ENCODE data around the gene CCDC27. TPM values are rescaled to one million over a fixed set of nuclear protein-coding genes. Genes with fewer than 3 reads are reported as not detected.

Gene CCDC27
- total RNA-seq, 1 experiment from 2014 or later = not detected

DNA sequence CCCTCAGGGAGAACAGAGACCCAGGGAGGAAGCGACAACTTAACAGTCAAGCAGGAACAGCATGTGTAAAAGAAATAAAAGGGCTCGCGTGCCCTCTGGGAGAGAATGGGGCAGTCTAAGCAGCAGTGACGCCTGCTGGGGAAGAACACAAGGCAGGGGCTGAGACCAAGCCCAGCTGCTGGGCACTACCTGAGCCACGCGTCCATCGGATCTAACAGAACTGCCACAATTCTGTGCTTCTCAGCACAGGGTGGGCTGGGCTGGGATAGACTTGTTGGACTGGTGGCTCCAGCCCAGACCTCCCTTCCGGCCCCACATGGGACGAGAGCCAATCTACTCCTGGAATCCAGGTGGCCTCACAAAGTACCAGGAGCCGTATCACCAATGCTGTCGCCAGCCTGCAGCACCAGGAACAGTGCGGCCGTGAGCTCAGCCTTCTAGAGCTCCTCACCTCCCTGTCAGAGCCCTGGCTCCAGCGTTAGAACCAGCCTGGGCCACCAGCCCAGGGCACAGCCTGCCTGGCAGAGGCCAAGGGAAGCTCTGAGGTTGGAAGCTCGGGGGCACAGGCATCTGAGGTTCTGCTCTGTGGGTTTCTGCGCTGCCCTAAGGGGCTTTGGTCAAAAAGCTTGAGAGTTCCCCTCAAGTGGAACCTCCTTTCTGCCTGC, 36.6 kb downstream of the CCDC27 start:
- Histone ChIP-seq H3K9ac (ENCODE audit: low read length) (no peak overlapping the region), H3K4me1 (ENCODE audit: control insufficient read depth in 1 of 2, insufficient read depth in 2 of 2, low read length in 2 of 2) (peaks cover 4 to 6% of the 10 kb centered on the region in 2 experiments; a peak in 2 of 4 replicates), H3K9me3 (ENCODE audit: control insufficient read depth in 1 of 2, insufficient read depth in 1 of 2, low read depth in 1 of 2, low read length in 2 of 2) (no peaks in the 10 kb centered on the region), H3K27me3 (ENCODE audit: insufficient read depth, low read length) (no peaks in the 10 kb centered on the region), H3K4me2 (ENCODE audit: low read length) (no peak overlapping the region), H3K36me3 (ENCODE audit: control insufficient read depth in 1 of 2, insufficient read depth in 2 of 2, low read length in 2 of 2) (peaks cover 4 to 24% of the 10 kb centered on the region in 2 experiments), H3K9me2 (ENCODE audit: insufficient read depth) (no peaks in the 10 kb centered on the region), H3K79me2 (ENCODE audit: insufficient read depth, low read length) (peaks cover 60% of the 10 kb centered on the region), H3K27ac (ENCODE audit: low read depth, low read length) (no peak overlapping the region), H2AFZ (ENCODE audit: low read depth, low read length, poor library complexity, severe bottlenecking) (no peak overlapping the region), H3K4me3 (replicated peaks in 1 of 2; ENCODE audit: low read depth in 1 of 2, low read length in 2 of 2) (no peak overlapping the region), H4K20me1 (ENCODE audit: insufficient read depth) (no peaks in the 10 kb centered on the region)
- ChIA-PET CTCF (no interaction called here), RAD21 (ENCODE audit: low non-redundant PET in 1 of 2, low total read pairs in 2 of 2, uncharacterized antibody in 2 of 2, unreplicated experiment in 2 of 2) (no interaction called here), POLR2A (no interaction called here)
- no peak for TF ChIP-seq ZFX (IDR thresholded peaks at IDR 0.05)
- TF ChIP-seq POLR2A (IDR thresholded peaks at IDR 0.05; ENCODE audit: borderline replicate concordance, extremely low read depth, insufficient read depth, insufficient read length) = no peak
- no peak for TF ChIP-seq SRF (IDR thresholded peaks at IDR 0.05; ENCODE audit: low read depth)
- no peak for TF ChIP-seq EGR1 (IDR thresholded peaks at IDR 0.05; ENCODE audit: low read depth)
- TF ChIP-seq, protein P1, sequence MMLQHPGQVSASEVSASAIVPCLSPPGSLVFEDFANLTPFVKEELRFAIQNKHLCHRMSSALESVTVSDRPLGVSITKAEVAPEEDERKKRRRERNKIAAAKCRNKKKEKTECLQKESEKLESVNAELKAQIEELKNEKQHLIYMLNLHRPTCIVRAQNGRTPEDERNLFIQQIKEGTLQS (IDR thresholded peaks at IDR 0.05) = no peak
- no peak for TF ChIP-seq EZH2 (IDR thresholded peaks at IDR 0.05)
- TF ChIP-seq ELF1 (IDR thresholded peaks at IDR 0.05; ENCODE audit: borderline replicate concordance, low read depth) = no peak
- TF ChIP-seq SP1 (IDR thresholded peaks at IDR 0.05; ENCODE audit: low read depth) = no peak
- no peak for TF ChIP-seq CBX3 (IDR thresholded peaks at IDR 0.05; ENCODE audit: low read depth)
- TF ChIP-seq POLR2AphosphoS5 (IDR thresholded peaks at IDR 0.05; ENCODE audit: low read depth, low read length) = no peak
- DNase-seq (ENCODE audit: low read depth, low spot score) (no peak), ATAC-seq (no peak)
- intact Hi-C loops (cut with micrococcal nuclease) = no loop called here
- no TSS peak for BruUV-seq (replicated peaks)

Data from HCT116 (cell line).